CD14-positive monocyte (primary cell): ENCODE measurements around the gene CALR3. TPM values are rescaled to one million over a fixed set of nuclear protein-coding genes. Genes with fewer than 3 reads are reported as not detected.
"Not testable (repeated sequence)": the region's sequence is repeated elsewhere in the genome, so short reads cannot be mapped to it uniquely, and the experiment has no call there.

Experiments
- DNase-seq, 3 donors: peaks; one replicate each; pipeline ENCODE4 v3.0.0-alpha.2; 2011 to 2022
- H2AFZ ChIP-seq: 2 replicates; pipeline ENCODE4 v1.6.0; 2012; ENCODE audit warnings: mild to moderate bottlenecking, low read depth, low read length, inconsistent platforms; ENCODE audit not compliant: insufficient read depth, poor library complexity, severe bottlenecking
- H3K27ac ChIP-seq, 2 donors: 1 replicate in 1 of 2; 2 replicates in 1 of 2; pipeline ENCODE4 v1.5.1; 2012 to 2013; ENCODE audit warnings: low read length in 2 of 2, control low read depth in 1 of 2, inconsistent platforms in 1 of 2, low read depth in 1 of 2, mild to moderate bottlenecking in 1 of 2
- H3K27me3 ChIP-seq, 2 donors: one replicate each; pipeline versions ENCODE4 v1.6.0 to v1.6.1; 2011 to 2013; ENCODE audit warnings: low read length in 2 of 2; ENCODE audit not compliant: control insufficient read depth in 2 of 2, insufficient read depth in 2 of 2
- H3K36me3 ChIP-seq, 2 donors: replicated peaks in 1 of 2; 1 replicate in 1 of 2; 2 replicates in 1 of 2; pipeline versions ENCODE4 v1.5.1 to v1.6.1; 2012 to 2013; ENCODE audit warnings: low read length in 2 of 2, control low read depth in 1 of 2, inconsistent platforms in 1 of 2, mild to moderate bottlenecking in 1 of 2; ENCODE audit not compliant: insufficient read depth in 2 of 2, control insufficient read depth in 1 of 2
- H3K4me1 ChIP-seq, 2 donors: 1 replicate in 1 of 2; 2 replicates in 1 of 2; pipeline versions ENCODE4 v1.5.1 to v1.6.1; 2012 to 2013; ENCODE audit warnings: low read length in 2 of 2, control low read depth in 1 of 2, inconsistent platforms in 1 of 2, mild to moderate bottlenecking in 1 of 2, moderate library complexity in 1 of 2; ENCODE audit not compliant: insufficient read depth in 2 of 2, control insufficient read depth in 1 of 2
- H3K4me2 ChIP-seq: replicated peaks from 2 replicates; pipeline ENCODE3; 2012; ENCODE audit warnings: low read length, moderate library complexity, mild to moderate bottlenecking; ENCODE audit not compliant: poor library complexity, severe bottlenecking; ENCODE audit errors: extremely low read depth
- H3K4me3 ChIP-seq, 3 experiments: fragments of 200-600 bp in 1 of 3; sonication (generic) in 1 of 3; replicated peaks in 1 of 3; 1 replicate in 2 of 3; 2 replicates in 1 of 3; pipeline ENCODE4 v1.5.1; 2011 to 2013; ENCODE audit warnings: low read length in 3 of 3, mild to moderate bottlenecking in 3 of 3, control low read depth in 2 of 3, low read depth in 2 of 3, inconsistent platforms in 1 of 3, moderate library complexity in 1 of 3
- H3K79me2 ChIP-seq: 2 replicates; pipeline ENCODE4 v1.6.0; 2012; ENCODE audit warnings: mild to moderate bottlenecking, control low read depth, inconsistent platforms, low read length, moderate library complexity; ENCODE audit not compliant: insufficient read depth
- H3K9ac ChIP-seq: 2 replicates; pipeline ENCODE4 v1.6.0; 2017; ENCODE audit warnings: low read length, mild to moderate bottlenecking; ENCODE audit not compliant: insufficient read depth, poor library complexity, severe bottlenecking
- H3K9me3 ChIP-seq, 2 donors: replicated peaks in 1 of 2; 1 replicate in 1 of 2; 2 replicates in 1 of 2; pipeline versions ENCODE4 v1.5.1 to v1.6.1; 2012 to 2013; ENCODE audit warnings: low read length in 2 of 2, control low read depth in 1 of 2; ENCODE audit not compliant: control insufficient read depth in 1 of 2, insufficient read depth in 1 of 2
- H4K20me1 ChIP-seq: 2 replicates; pipeline ENCODE4 v1.6.0; 2012; ENCODE audit warnings: mild to moderate bottlenecking, low read length, control low read depth, moderate library complexity; ENCODE audit not compliant: insufficient read depth
- H3K27ac Mint-ChIP-seq, 7 donors: one replicate each; pipeline ENCODE4 v1.8.0; 2020; ENCODE audit warnings: mild to moderate bottlenecking in 7 of 7, mixed read lengths in 7 of 7, moderate library complexity in 6 of 7, inconsistent platforms in 2 of 7
- H3K27me3 Mint-ChIP-seq, 3 donors: one replicate each; pipeline ENCODE4 v1.8.0; 2021 to 2022; ENCODE audit warnings: low read depth in 3 of 3, mild to moderate bottlenecking in 3 of 3, mixed read lengths in 3 of 3, moderate library complexity in 3 of 3, inconsistent platforms in 1 of 3
- H3K36me3 Mint-ChIP-seq, 2 donors: one replicate each; pipeline ENCODE4 v1.8.0; 2020; ENCODE audit warnings: mixed read lengths in 2 of 2, inconsistent platforms in 1 of 2, mild to moderate bottlenecking in 1 of 2
- H3K4me1 Mint-ChIP-seq: one replicate; pipeline ENCODE4 v1.8.0; 2020; ENCODE audit warnings: mild to moderate bottlenecking, mixed read lengths
- H3K4me3 Mint-ChIP-seq, 2 donors: one replicate each; pipeline ENCODE4 v1.8.0; 2020; ENCODE audit warnings: mild to moderate bottlenecking in 2 of 2, mixed read lengths in 2 of 2, moderate library complexity in 1 of 2
- H3K9me3 Mint-ChIP-seq, 7 donors: one replicate each; pipeline ENCODE4 v1.8.0; 2020 to 2022; ENCODE audit warnings: mixed read lengths in 7 of 7, mild to moderate bottlenecking in 6 of 7, moderate library complexity in 6 of 7, inconsistent platforms in 2 of 7
- CTCF ChIP-seq: fragments of 200-600 bp; IDR thresholded peaks from one replicate; pipeline ENCODE4 v1.8.0; 2022; ENCODE audit warnings: antibody characterized with exemption, mild to moderate bottlenecking
- WGBS: methylation state at CpG from one replicate; pipeline ENCODE4 v1.1.5; 2013; ENCODE audit warnings: missing lambda C conversion rate; ENCODE audit not compliant: insufficient coverage; 5-methylcytosine and 5-hydroxymethylcytosine counted together
- intact Hi-C, 2 donors: fragments of 100-400 bp; cut with micrococcal nuclease; formaldehyde crosslinking; loops; one replicate each; pipeline versions ENCODE4 v1.15.0 to v1.15.1; 2023
- polyA plus RNA-seq, 3 donors: library from polyadenylated mRNA; depleted of rRNA in 1 of 3; unstranded in 2 of 3; stranded (reverse) in 1 of 3; fragments of 300-500 nt in 2 of 3; fragments of >200 nt in 1 of 3; fragmentation: Illumina TruSeq in 2 of 3; gene quantifications; 1 replicate in 2 of 3; 2 replicates in 1 of 3; pipeline ENCODE4 v1.2.3, GENCODE V29; 2012 to 2021

Gene CALR3
- polyA plus RNA-seq, 3 donors = not detected

GRCh38 chr19:16514383-16515019 lies 18.5 kb upstream of the CALR3 start:
- Histone ChIP-seq H3K9ac (no peak overlapping the region), H3K4me2 (no peak overlapping the region), H3K4me1 (no peaks in the 10 kb centered on the region), H3K9me3 (no peaks in the 10 kb centered on the region), H3K36me3 (peaks cover 21 to 29% of the 10 kb centered on the region in 2 donors), H3K4me3 (no peak overlapping the region), H3K27ac (no peak overlapping the region), H4K20me1 (peaks cover 5% of the 10 kb centered on the region), H3K27me3 (no peaks in the 10 kb centered on the region), H2AFZ (no peak overlapping the region), H3K79me2 (no peaks in the 10 kb centered on the region)
- Mint-ChIP-seq H3K27me3 (peaks cover 0 to 2% (median 0%) of the 10 kb centered on the region in 3 donors), H3K9me3 (no peaks in the 10 kb centered on the region), H3K27ac (peak overlapping the region in 1 of 7 donors; percentile 50), H3K36me3 (peaks cover 28 to 31% of the 10 kb centered on the region in 2 donors), H3K4me3 (no peak overlapping the region), H3K4me1 (no peaks in the 10 kb centered on the region)
- TF ChIP-seq CTCF = no peak
- intact Hi-C loops = no loop called here
- DNase-seq = no peak
- WGBS = 98% methylated on average over 8 of the region's 24 CpGs

GRCh38 chr19:16512611-16513010 lies 16.6 kb upstream of the CALR3 start:
- H3K4me3 ChIP-seq, H3K9ac ChIP-seq, H4K20me1 ChIP-seq, H3K4me3 Mint-ChIP-seq, H3K79me2 ChIP-seq, H3K4me1 ChIP-seq, H3K4me2 ChIP-seq, intact Hi-C loops, H3K9me3 ChIP-seq, H3K27me3 ChIP-seq, H3K27ac ChIP-seq, DNase-seq, H2AFZ ChIP-seq, H3K27me3 Mint-ChIP-seq, H3K9me3 Mint-ChIP-seq, H3K4me1 Mint-ChIP-seq: not testable (repeated sequence)
- WGBS = 96% methylated on average over 9 of the region's 10 CpGs
- Mint-ChIP-seq H3K27ac (peak overlapping the region in 1 of 7 donors; percentile 32), H3K36me3 (peaks cover 12 to 17% of the 10 kb centered on the region in 2 donors)
- H3K36me3 ChIP-seq = peaks cover 10% of the 10 kb centered on the region in 2 donors
